GM18507 (cell line): Measurements from ENCODE around the gene MFN2.
"Not testable (repeated sequence)": the region's sequence is repeated elsewhere in the genome, so short reads cannot be mapped to it uniquely, and the experiment has no call there.

Experiments used
- DNase-seq: peaks from one replicate; pipeline ENCODE4 v3.0.0; 2011; ENCODE audit warnings: low read depth; ENCODE audit not compliant: insufficient read length; ENCODE audit errors: extremely low spot score
- FAIRE-seq: peaks from 2 replicates; lab custom pipeline; 2011; peaks lifted over from hg19 to GRCh38; lab: Jason Lieb, UNC

Gene MFN2

DNA sequence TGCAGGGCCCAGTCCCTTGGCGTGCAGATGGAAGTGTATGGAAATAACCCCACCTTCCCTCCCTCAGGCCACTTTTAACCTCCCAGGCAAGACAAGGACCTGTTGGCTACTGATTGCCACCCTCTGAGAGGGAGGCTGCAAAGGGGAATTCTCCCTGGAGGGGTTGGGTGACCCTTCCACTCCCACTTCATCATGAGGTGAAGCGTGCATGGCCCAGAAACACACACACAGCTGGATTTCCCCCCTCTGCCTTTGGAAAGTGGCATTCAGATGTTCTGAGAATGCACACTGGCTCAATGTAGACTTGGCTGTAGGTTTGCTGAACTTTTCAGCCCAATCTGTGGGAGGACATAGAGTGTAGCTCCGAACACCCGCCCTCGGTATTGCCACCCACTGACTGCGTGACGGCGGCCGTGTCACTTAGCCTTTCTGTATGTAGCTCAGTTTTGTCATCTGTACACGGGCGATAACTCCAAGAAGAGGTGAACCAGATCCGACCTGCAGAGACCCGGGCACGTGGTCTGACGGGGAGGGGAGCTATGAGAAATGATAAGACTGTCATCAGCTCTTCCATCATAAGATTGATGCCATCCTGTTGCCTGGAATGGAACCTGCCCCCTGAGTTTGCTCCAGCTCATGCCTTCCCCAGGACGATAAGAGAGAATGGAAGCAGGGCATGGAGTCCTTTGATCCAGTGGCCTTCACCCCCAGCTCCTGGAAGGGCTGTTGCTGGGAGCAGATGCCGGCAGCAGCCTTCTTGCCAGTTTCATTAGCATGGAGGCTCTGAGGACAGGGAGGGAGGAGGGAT lies 58.3 kb downstream of the MFN2 start:
- DNase-seq (no peak), FAIRE-seq (no peak)

GRCh38 chr1:12039164-12039525 lies 58.9 kb downstream of the MFN2 start:
- FAIRE-seq (peak; percentile 24), DNase-seq (no peak)

GRCh38 chr1:12039824-12040456 lies 59.7 kb downstream of the MFN2 start:
- peak; percentile 81 for FAIRE-seq
- not testable (repeated sequence) for DNase-seq

DNA sequence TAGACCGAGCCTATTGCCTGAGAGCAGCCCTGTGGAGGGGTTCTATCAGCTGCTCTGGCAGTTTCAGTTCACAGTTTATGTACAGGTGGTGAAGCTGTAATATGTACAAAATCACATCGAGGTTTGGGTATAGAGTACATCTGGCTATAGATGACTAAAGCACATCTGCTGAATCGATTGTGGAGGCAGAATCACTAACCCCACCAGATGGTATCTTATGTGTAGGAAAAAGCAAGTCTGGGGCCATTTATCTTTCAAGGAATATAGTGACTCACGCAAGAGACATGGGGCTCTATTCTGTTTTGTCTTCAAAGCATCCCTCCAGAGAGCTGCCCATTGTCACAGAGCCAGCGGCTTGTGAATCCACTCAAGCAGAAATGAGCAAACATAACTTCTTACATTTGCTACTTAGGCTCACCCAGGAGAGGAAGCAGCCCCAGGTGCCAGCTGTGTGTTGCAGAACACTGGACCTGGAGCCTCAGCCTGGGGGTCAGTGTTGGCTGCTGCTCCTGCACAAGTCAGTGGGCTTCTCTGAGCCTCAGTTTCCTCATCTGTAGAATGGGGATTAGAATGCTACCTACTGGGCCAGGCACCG lies 60.3 kb downstream of the MFN2 start:
- FAIRE-seq (peak; percentile 90), DNase-seq (no peak)

DNA sequence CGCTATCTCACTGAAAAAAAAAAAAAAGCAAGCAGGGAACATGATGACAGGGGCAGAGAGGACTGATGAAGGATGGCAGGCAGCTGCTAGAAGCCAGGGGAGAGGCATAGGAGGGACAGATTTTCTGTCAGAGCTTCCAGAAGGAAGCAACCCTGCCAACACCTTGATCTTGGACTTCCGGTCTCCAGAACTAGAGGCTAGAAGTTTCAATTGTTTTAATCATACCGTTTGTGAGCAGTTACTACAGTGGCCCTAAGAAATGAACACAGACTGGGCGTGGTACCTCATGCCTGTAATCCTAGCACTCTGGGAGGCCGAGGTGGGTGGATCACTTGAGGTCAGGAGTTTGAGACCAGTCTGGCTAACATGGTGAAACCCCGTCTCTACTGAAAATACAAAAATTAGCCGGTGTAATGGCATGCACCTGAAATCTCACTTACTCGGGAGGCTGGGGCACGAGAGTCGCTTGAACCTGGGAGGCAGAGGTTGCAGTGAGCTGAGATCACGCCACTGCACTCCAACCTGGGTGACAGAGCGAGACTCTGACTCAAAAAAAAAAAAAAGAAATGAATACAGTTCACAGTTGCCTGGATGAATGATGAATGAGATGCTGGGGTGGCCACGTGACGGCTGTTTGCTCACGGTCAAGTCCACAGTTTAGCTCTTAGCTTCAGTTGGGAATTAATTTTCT lies 64.1 kb downstream of the MFN2 start:
- FAIRE-seq = peak; percentile 83
- DNase-seq = not testable (repeated sequence)

GRCh38 chr1:12046749-12047119 lies 66.5 kb downstream of the MFN2 start:
- no peak for DNase-seq

GRCh38 chr1:12047120-12047876 lies 67.1 kb downstream of the MFN2 start:
- FAIRE-seq (peak; percentile 99), DNase-seq (peak; percentile 61)

More at GRCh38 chr1:12046749-12047119, 66.5 kb downstream of the MFN2 start:
- no peak for FAIRE-seq

- DNase-seq (no peak), FAIRE-seq (peak; percentile 51)
Observed at GRCh38 chr1:12048372-12048771, 68.1 kb downstream of the MFN2 start.

- FAIRE-seq = peak; percentile 21
- DNase-seq = no peak
Observed at GRCh38 chr1:12049616-12050015, 69.4 kb downstream of the MFN2 start.

- no peak for FAIRE-seq
- DNase-seq = no peak
Observed at GRCh38 chr1:12051361-12051760, 71.1 kb downstream of the MFN2 start.

DNA sequence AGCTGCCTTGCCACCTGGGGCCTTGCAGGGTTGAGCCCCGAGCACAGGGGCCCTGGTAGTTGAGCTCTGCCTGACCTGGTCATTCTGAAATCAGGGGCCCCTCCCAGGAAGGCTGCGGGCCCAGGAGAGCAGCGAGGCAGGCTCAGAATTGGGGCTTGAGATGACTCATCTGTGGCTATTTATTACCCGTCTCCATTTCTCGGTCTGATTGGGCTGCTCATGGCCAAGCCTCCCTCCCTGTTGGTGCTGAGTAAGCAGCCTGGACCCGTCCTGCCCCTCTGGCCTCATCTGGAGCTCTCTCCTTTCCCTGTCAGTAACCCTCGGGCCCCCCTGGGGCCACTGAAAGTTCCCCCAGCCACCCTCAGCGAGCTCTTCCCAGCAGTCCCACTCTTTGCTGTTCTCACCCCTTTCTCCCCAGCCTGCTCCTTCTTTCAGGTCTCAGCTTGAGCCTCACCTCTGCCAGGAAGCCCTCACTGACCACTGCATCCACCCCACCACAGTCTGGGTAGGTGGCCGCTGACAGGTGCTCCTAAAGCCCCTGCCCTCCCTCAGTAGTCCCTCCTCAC lies 71.8 kb downstream of the MFN2 start:
- DNase-seq (peak; percentile 68), FAIRE-seq (peak; percentile 100)

DNA sequence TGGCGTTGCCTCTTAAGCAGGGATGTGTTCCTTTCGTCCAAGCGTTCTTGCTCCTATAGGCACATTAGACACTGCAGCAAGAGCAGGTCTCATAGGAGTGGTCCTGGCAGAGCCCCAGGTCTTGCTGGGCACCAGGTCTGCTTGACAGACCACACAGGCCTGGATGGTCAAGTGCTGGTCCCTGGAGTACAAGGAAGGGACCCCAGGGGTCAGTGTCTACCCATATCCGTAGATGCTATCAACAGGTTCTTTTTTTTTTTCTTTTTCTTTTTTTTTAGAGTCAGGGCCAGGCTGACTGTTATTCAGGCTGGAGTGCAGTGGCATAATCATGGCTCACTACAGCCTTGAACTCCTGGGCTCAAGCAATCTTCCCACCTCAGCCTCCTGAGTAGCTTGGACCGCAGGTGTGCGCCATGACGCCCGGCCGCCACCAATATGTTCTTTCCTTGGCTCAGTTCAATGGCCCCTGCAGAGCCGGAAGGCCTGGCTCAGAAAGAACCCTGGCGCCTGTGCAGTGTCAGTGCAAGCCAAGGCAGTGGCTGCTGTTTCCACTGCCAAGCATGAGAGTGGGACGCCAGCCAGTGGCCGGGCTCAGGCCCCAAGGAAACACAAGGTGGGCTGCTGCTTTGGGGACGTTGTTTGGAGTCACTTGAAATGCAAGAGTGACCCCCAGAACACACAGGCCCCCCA lies 72.9 kb downstream of the MFN2 start:
- FAIRE-seq = peak; percentile 29
- DNase-seq = no peak

DNA sequence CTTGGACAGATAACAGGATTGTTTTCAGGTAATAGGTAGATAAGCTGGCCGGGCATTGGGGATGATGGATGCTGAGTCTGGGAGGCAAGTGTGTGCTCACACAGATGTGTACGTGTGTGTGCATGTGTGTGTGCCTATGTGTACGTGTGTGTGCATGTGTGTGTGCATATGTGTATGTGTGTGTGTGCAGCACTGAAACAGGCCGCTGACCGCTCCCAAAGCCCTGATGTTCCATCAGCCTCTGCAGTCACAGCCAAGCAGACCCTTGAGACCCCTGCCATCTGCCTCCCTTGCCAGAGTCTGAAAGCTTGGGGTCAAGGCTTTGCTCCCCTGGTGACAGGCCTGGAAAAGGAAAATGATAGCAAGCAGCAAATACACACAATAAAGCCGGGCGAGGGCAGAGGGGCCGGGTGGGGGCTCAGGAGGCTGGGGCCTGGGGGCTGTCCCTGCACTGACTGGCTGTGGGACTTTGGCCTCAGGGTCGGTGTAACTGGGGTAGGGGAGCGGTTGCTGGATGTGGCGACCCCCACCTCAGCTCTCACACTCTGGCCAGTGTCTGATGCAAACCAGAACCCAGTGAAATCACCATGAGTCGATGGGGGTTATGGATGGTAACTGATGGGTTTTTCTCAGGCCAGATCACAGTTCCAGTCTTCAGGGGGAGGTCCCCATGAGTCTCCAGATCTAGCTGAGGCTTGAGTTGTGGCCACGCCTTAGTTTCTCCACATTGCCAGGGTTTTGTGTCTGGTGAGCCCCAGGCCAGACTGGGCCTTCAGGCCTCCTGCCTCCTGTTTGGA lies 73.7 kb downstream of the MFN2 start:
- FAIRE-seq (peak; percentile 94), DNase-seq (no peak)

DNA sequence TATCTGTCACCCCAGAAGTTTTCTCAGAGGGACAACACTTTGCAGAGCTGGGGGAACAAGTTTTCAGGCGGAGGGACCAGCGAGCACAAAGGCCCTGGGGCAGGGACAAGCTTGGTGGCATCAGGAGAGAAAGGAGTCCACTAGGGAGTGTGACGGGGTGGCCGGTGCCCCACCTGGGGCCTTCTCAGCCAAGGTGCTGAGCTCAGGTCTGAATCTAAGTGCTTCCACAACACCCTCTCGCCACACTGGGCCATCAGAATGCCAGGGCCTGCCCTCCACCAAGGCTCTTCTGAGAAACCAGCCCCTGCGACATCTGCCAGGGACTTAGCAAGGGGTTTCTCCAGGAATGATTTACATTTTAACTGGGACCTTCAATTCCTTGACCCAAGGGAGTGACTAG lies 75.0 kb downstream of the MFN2 start:
- no peak for DNase-seq
- FAIRE-seq = no peak

DNA sequence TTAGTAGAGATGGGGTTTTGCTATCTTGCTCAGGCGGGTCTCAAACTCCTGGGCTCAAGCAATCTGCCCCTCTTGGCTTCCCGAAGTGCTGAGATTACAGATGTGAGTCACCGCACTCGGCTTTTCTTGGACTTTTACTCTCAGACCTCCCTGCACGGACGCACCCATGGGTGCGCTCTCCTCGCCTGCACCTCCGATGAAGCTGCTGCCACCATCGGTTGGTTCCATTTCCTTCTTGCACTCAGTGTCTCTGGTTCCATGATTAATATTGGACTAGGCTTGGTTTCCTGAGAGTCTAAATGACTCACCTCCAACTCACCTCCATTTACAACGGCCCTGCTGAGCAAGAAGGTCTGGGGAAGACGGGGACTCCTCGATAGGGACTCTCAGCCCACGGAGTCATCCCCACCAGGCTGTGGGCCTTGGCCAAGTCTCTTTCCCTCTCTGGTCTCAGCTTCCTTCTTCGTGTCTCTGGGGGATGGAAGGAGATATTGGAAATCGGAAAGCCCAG lies 76.1 kb downstream of the MFN2 start:
- FAIRE-seq = peak; percentile 93
- DNase-seq = no peak

- FAIRE-seq (peak; percentile 81), DNase-seq (no peak)
Observed at GRCh38 chr1:12057382-12057781, 77.1 kb downstream of the MFN2 start.

DNA sequence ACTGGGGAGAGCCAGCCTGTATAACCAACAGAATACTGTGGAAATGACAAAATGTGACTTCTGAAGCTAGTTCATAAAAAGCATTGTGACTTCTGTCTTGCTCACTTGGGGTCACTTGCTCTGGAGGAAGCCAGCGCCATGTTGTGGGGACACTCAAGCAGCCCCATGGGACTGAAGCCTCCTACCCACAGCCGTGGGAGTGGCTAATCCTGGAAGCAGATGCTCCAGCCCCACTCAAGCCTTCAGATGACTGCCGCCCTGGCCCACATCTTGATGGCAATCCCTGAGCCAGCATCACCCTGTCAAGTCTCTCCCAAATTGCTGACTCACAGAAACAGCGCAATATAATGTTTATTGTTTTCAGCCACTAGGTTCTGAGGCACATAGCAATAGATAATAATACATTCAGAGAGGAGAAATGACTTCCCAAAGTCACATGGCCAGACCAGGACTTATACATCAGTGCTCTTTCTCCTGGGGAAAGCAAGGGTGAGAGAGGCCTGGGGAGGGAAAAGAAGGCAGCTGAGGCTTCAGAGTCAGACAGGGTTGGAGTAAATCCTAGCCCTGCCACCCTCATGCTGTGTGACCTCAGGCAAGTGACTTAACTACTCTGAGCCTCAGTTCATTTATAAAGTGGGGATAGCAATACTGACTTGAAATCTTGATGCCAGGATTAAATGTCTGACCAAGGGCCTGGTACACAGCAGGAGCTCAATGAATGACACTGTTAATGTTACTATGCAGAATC lies 77.9 kb downstream of the MFN2 start:
- DNase-seq = no peak
- no peak for FAIRE-seq
